ENCODE results near the gene MYH15.

- TF ChIP-seq TAF1 (conservative IDR thresholded peaks at IDR 0.05) (no peak), RAD21 (IDR thresholded peaks at IDR 0.05) (no peak), CTCF (IDR thresholded peaks at IDR 0.05; ENCODE audit: low read depth, low read length, missing input control) (no peak), YY1 (IDR thresholded peaks at IDR 0.05) (no peak), GABPA (IDR thresholded peaks at IDR 0.05 in 1 of 2, conservative IDR thresholded peaks at IDR 0.05 in 1 of 2) (no peak), JUND (IDR thresholded peaks at IDR 0.05) (no peak), MAX (IDR thresholded peaks at IDR 0.05) (no peak), EGR1 (IDR thresholded peaks at IDR 0.05; ENCODE audit: low read depth in 2 of 2) (no peak)
- TF ChIP-seq, protein P1, sequence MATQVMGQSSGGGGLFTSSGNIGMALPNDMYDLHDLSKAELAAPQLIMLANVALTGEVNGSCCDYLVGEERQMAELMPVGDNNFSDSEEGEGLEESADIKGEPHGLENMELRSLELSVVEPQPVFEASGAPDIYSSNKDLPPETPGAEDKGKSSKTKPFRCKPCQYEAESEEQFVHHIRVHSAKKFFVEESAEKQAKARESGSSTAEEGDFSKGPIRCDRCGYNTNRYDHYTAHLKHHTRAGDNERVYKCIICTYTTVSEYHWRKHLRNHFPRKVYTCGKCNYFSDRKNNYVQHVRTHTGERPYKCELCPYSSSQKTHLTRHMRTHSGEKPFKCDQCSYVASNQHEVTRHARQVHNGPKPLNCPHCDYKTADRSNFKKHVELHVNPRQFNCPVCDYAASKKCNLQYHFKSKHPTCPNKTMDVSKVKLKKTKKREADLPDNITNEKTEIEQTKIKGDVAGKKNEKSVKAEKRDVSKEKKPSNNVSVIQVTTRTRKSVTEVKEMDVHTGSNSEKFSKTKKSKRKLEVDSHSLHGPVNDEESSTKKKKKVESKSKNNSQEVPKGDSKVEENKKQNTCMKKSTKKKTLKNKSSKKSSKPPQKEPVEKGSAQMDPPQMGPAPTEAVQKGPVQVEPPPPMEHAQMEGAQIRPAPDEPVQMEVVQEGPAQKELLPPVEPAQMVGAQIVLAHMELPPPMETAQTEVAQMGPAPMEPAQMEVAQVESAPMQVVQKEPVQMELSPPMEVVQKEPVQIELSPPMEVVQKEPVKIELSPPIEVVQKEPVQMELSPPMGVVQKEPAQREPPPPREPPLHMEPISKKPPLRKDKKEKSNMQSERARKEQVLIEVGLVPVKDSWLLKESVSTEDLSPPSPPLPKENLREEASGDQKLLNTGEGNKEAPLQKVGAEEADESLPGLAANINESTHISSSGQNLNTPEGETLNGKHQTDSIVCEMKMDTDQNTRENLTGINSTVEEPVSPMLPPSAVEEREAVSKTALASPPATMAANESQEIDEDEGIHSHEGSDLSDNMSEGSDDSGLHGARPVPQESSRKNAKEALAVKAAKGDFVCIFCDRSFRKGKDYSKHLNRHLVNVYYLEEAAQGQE (IDR thresholded peaks at IDR 0.05) = no peak
These were observed 108.6 kb downstream of the MYH15 start for GRCh38 chr3:108401836-108402235.

Measured in liver (tissue), 3 donors.